Mucosa of descending colon (tissue), 3 donors: ENCODE data around the gene PSMG1. TPM values are rescaled to one million over a fixed set of nuclear protein-coding genes. Genes with fewer than 3 reads are reported as not detected.
A peak's percentile ranks its signal among the peaks of the same experiment; 100 is the strongest.

ENCODE experiments used
- ATAC-seq: fragments of 200-7000 bp; cut with Tn5 transposase; one replicate; pipeline ENCODE4 v1.9.1; 2020; ENCODE audit warnings: mild to moderate bottlenecking, moderate library complexity
- DNase-seq, 3 donors: peaks; one replicate each; pipeline ENCODE4 v3.0.0-alpha.2; 2020
- H3K36me3 ChIP-seq: fragments of 200-600 bp; one replicate; pipeline ENCODE4 v1.8.0; 2021; ENCODE audit warnings: low read depth, mild to moderate bottlenecking
- H3K4me1 ChIP-seq: fragments of 200-600 bp; one replicate; pipeline ENCODE4 v1.8.0; 2021; ENCODE audit warnings: low read depth, mild to moderate bottlenecking
- H3K4me3 ChIP-seq: fragments of 200-600 bp; one replicate; pipeline ENCODE4 v1.8.0; 2021; ENCODE audit warnings: mild to moderate bottlenecking
- H3K9me3 ChIP-seq: fragments of 200-600 bp; one replicate; pipeline ENCODE4 v1.8.0; 2021; ENCODE audit warnings: mild to moderate bottlenecking
- intact Hi-C, 2 donors: fragments of 100-400 bp; cut with DNase I in 1 of 2; cut with micrococcal nuclease in 1 of 2; formaldehyde crosslinking; loops; one replicate each; pipeline versions ENCODE4 v1.11.0 to v1.11.1; 2022; cut with DNase I, micrococcal nuclease
- total RNA-seq, 3 donors: library from RNA; stranded (reverse); fragmentation: NEBNext Ultra II Directional in 2 of 3; extraction: Animal tissue kit (Norgen Biotek cat#: 25700) in 2 of 3; gene quantifications; one replicate each; pipeline versions ENCODE4 v1.2.1 to v1.2.4, GENCODE V29; 2021 to 2023
- TF ChIP-seq, protein P1 (sequence below): fragments of 200-600 bp; IDR thresholded peaks from one replicate; pipeline ENCODE4 v1.8.0; 2022; ENCODE audit warnings: antibody characterized with exemption, mild to moderate bottlenecking
- donor health status: DM: no; HTN: no; CAD: no; lungs with moderate emphysema.
- donor health status: DM: no; HTN: no; CAD: no.
- donor health status: DM: no; HTN: yes; CAD: no.

Gene PSMG1
- total RNA-seq, 3 donors from 2014 or later = 24.3 to 48.1 (median 36.2) TPM

DNA sequence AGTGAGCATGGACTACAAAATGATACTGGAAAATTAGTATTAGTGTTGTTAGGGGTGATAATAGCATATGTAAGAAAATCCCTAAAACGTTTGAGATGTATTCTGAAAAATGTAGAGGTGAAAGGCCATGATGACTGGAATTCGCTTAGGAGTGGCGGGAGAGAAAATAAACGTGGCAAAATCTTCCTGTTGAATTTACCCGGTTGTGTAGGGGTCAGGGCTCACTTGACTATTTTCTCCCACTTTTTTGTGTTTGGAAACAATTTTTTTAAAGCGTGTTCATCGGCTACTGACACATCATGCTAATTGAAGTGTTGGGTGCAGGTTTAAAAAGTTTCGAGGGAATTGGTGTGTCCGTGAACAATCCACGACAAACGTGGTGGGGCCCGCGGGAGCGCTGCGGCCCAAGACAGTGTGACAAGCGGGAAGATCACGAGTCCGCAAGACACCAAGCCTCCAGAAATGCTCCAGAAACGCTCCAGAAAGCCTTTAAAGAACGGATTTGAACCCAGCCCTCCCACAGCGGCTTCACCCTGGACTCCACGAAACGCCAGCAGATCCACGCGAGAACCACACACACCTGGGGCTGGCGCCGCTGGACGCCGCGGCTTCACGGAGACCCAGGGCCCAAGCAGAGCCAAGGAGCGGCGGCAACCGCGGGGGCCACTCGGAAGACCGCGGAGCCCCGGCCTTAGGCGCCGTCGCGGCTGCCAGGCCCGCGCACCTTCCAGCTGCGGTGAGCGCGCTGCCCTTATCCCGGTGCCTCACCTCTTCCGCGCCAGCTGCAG lies 573 bp downstream of the PSMG1 start:
- Histone ChIP-seq H3K4me1 (peaks cover 17% of the 10 kb centered on the region), H3K4me3 (peak overlapping the region; percentile 40), H3K36me3 (no peaks in the 10 kb centered on the region), H3K9me3 (no peaks in the 10 kb centered on the region)
- ATAC-seq = peak; percentile 75
- intact Hi-C loops = no loop called here
- DNase-seq = peak in 1 of 3 donors; percentile 57
- TF ChIP-seq, protein P1, sequence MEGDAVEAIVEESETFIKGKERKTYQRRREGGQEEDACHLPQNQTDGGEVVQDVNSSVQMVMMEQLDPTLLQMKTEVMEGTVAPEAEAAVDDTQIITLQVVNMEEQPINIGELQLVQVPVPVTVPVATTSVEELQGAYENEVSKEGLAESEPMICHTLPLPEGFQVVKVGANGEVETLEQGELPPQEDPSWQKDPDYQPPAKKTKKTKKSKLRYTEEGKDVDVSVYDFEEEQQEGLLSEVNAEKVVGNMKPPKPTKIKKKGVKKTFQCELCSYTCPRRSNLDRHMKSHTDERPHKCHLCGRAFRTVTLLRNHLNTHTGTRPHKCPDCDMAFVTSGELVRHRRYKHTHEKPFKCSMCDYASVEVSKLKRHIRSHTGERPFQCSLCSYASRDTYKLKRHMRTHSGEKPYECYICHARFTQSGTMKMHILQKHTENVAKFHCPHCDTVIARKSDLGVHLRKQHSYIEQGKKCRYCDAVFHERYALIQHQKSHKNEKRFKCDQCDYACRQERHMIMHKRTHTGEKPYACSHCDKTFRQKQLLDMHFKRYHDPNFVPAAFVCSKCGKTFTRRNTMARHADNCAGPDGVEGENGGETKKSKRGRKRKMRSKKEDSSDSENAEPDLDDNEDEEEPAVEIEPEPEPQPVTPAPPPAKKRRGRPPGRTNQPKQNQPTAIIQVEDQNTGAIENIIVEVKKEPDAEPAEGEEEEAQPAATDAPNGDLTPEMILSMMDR = no peak

DNA sequence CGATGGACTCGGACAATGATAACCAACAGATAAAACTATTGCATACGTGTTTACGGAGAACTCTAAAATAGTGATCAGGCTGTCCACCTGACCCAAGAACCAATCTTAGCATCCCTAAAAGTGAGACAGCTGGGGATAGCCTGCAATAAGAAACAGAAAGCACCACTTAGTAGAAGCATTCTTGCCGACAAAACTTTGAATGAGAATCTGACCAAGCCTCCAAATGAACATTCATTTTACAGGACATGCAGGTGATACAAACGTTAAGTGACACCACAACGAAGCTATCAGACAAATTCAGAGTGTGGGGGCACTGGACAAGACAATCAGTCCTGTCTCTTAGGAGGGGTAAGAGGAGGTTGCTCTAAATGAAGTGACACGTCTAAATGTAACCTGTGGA lies 1.2 kb downstream of the PSMG1 start:
- Histone ChIP-seq H3K9me3 (no peaks in the 10 kb centered on the region), H3K36me3 (no peaks in the 10 kb centered on the region), H3K4me3 (no peak overlapping the region), H3K4me1 (peaks cover 17% of the 10 kb centered on the region)
- TF ChIP-seq, protein P1 = no peak
- DNase-seq (no peak), ATAC-seq (no peak)
- intact Hi-C loops = no loop called here

DNA sequence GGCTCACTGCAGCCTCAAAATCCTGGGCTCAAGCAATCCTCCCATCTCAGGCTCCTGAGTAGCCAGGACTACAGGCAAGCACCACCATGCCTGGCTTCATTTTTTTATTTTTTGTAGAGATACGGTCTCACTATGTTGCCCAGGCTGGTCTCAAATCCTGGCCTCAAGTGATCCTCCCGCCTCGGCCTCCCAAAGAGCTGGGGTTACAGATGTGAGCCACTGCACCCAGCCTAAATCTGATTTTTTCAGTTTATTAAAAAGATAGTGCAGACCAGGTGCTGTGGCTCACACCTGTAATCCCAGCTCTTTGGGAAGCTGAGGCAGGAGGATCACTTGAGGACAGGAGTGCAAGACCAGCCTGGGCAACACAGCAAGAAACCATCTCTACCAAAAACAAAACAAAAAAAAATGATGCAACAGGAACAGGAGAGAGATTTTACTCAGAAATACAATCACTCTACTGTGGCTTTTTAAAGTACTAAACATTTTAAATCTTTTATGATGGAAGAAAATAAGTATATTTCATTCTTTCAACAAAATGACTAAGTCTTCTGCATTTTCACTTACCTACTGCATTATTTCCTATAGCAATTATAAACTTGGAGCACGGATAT lies 1.9 kb downstream of the PSMG1 start:
- peaks cover 17% of the 10 kb centered on the region for H3K4me1 ChIP-seq
- H3K4me3 ChIP-seq = no peak overlapping the region
- ATAC-seq (no peak), DNase-seq (no peak)
- H3K36me3 ChIP-seq = no peaks in the 10 kb centered on the region
- intact Hi-C loops = no loop called here
- TF ChIP-seq, protein P1 = no peak
- H3K9me3 ChIP-seq = no peaks in the 10 kb centered on the region

DNA sequence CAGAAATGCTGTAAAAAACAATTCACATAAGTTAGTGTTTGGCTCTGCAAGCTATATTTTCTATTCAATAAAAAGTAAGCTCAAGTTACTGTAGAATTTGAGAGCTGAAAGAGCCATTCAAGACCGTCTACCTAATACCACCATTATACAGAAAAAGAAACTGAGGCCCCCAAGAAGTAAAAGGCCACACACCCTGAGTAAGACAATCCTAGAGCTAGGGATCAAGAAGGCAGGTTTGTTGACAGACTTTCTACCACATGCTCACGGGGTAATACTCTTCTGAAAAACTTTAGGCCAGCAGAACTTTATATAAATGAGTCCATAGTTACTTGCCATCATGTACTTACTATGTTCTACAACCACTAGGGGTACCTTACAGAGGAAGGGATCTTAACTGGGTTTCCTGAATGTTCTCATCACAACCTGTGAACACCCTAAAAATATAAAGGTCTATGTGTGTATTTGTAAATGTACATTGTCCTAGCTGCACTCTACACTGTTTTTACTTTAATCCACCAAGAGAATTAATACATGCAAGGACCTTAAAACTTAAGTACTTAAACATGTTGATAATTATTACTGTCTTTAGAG lies 2.7 kb downstream of the PSMG1 start:
- H3K4me3 ChIP-seq = no peak overlapping the region
- no peaks in the 10 kb centered on the region for H3K9me3 ChIP-seq
- no peak for DNase-seq
- TF ChIP-seq, protein P1 = no peak
- intact Hi-C loops = no loop called here
- no peak for ATAC-seq
- no peaks in the 10 kb centered on the region for H3K36me3 ChIP-seq
- H3K4me1 ChIP-seq = peaks cover 17% of the 10 kb centered on the region

DNA sequence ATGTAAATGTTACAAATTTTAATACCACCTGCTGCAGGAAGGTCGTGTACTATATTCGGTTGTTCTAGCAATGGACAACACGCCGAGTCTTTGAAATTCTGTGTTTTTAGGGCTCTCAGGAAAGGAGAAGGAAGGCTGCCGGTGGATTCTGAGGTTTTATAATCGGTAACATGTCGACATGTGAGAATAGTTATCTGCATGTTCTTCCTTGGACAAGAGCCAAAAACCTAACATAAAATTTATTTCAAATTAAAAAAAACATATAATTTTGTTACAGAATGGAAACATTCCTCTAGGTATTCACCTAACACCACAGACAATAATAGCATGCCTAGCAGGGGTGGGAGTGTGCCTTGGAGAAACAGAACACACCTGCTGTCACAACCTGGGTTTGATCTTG lies 4.8 kb downstream of the PSMG1 start:
- Histone ChIP-seq H3K36me3 (no peaks in the 10 kb centered on the region), H3K4me3 (no peak overlapping the region), H3K4me1 (peaks cover 11% of the 10 kb centered on the region), H3K9me3 (no peaks in the 10 kb centered on the region)
- TF ChIP-seq, protein P1 = no peak
- no peak for ATAC-seq
- DNase-seq = no peak
- intact Hi-C loops = no loop called here
